NCI-H2081 treated with DMSO at 0.1 percent for 48 hours (cell line): Measurements from ENCODE around the gene HAUS2.

Experiments
- DNase-seq: peaks from one replicate; lab custom pipeline; 2025; lab: John Stamatoyannopoulos, UW

The HAUS2 gene

GRCh38 chr15:42608752-42609488, 60.3 kb downstream of the HAUS2 start:
- no peak for DNase-seq

DNA sequence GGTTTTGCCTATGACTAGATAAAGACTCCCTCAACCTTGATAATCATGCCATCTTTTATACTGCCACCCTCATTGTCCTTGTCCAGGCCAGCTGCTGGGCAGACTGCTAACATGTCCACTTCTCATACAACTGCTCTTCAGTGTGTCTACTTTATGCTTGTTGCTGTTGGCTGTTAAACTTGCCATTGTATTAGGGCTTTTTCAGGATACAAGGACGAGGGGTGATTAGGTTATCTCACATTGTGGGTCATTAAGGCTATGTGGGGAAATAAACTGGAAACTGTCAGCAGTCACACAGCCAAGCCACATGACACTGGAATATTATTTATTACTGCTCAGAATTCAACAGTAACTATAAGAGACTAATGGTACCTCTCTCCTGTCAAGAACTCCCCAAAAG, 62.9 kb downstream of the HAUS2 start:
- no peak for DNase-seq

GRCh38 chr15:42612367-42612912, 63.8 kb downstream of the HAUS2 start:
- no peak for DNase-seq

GRCh38 chr15:42616107-42616506, 67.5 kb downstream of the HAUS2 start:
- DNase-seq, result no peak
